OCI-LY3 (cell line): ENCODE measurements around the gene GNG2.

ENCODE experiments used
- EZH2phosphoT487 ChIP-seq: fragments of 200-600 bp; shearing (Covaris generic); IDR thresholded peaks from 2 replicates; pipeline ENCODE4 v1.6.1; 2018; ENCODE audit warnings: antibody characterized with exemption, mixed run types, low read depth
- TF ChIP-seq, protein P1 (sequence below): fragments of 200-600, 300-600 bp; sonication (generic); IDR thresholded peaks from 2 replicates; pipeline ENCODE4 v1.5.1; 2014; ENCODE audit warnings: antibody characterized with exemption, low read length, low read depth

- TF ChIP-seq, protein P1, sequence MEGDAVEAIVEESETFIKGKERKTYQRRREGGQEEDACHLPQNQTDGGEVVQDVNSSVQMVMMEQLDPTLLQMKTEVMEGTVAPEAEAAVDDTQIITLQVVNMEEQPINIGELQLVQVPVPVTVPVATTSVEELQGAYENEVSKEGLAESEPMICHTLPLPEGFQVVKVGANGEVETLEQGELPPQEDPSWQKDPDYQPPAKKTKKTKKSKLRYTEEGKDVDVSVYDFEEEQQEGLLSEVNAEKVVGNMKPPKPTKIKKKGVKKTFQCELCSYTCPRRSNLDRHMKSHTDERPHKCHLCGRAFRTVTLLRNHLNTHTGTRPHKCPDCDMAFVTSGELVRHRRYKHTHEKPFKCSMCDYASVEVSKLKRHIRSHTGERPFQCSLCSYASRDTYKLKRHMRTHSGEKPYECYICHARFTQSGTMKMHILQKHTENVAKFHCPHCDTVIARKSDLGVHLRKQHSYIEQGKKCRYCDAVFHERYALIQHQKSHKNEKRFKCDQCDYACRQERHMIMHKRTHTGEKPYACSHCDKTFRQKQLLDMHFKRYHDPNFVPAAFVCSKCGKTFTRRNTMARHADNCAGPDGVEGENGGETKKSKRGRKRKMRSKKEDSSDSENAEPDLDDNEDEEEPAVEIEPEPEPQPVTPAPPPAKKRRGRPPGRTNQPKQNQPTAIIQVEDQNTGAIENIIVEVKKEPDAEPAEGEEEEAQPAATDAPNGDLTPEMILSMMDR, result no peak
- TF ChIP-seq EZH2phosphoT487, result no peak
Observed at GRCh38 chr14:51928568-51928967, 68.2 kb downstream of the GNG2 start.
